H1 (cell line): ENCODE measurements around the gene CNNM3. TPM values are rescaled to one million over a fixed set of nuclear protein-coding genes. Genes with fewer than 3 reads are reported as not detected.

Experiments
- CTCF ChIA-PET: fragments of 300-600 bp; sonication (Branson Sonifier 250); formaldehyde crosslinking; loops from one replicate; lab custom pipeline; 2021; ENCODE audit not compliant: partially characterized antibody; lab: Charles Lee
- POLR2A ChIA-PET: fragments of 300-600 bp; sonication (Branson Sonifier 250); formaldehyde crosslinking; loops from one replicate; lab custom pipeline; 2021; ENCODE audit warnings: inconsistent platforms; ENCODE audit not compliant: partially characterized antibody; lab: Charles Lee
- DNase-seq, 2 experiments: peaks; one replicate each; pipeline versions ENCODE4 v3.0.0 to v3.0.0-alpha.2; 2010 to 2022; ENCODE audit warnings: low spot score in 2 of 2, low read depth in 1 of 2, mixed read lengths in 1 of 2
- FAIRE-seq: peaks from 2 replicates; lab custom pipeline; 2011; peaks lifted over from hg19 to GRCh38; lab: Jason Lieb, UNC
- H2AFZ ChIP-seq: 2 replicates; pipeline ENCODE4 v1.8.1; 2012; ENCODE audit warnings: low read length, inconsistent platforms
- H2AK5ac ChIP-seq: 2 replicates; pipeline ENCODE4 v1.6.1; 2013; ENCODE audit warnings: low read depth, low read length
- H2BK120ac ChIP-seq: replicated peaks from 2 replicates; pipeline ENCODE3; 2013; ENCODE audit warnings: low read depth, low read length, inconsistent platforms
- H2BK12ac ChIP-seq: 2 replicates; pipeline ENCODE4 v1.6.1; 2013; ENCODE audit warnings: low read depth, low read length
- H2BK15ac ChIP-seq: 2 replicates; pipeline ENCODE4 v1.6.1; 2013; ENCODE audit warnings: low read length
- H2BK20ac ChIP-seq: 2 replicates; pipeline ENCODE4 v1.6.1; 2013; ENCODE audit warnings: low read length
- H2BK5ac ChIP-seq: 2 replicates; pipeline ENCODE4 v1.6.1; 2013; ENCODE audit warnings: low read depth, low read length
- H3K14ac ChIP-seq: 2 replicates; pipeline ENCODE4 v1.6.1; 2013; ENCODE audit warnings: inconsistent platforms; ENCODE audit not compliant: insufficient read length
- H3K18ac ChIP-seq: 2 replicates; pipeline ENCODE4 v1.6.1; 2013; ENCODE audit warnings: low read length; ENCODE audit errors: extremely low read depth
- H3K23ac ChIP-seq: 2 replicates; pipeline ENCODE4 v1.6.1; 2013; ENCODE audit warnings: inconsistent platforms; ENCODE audit not compliant: insufficient read length
- H3K23me2 ChIP-seq: 2 replicates; pipeline ENCODE4 v1.6.1; 2013; ENCODE audit warnings: low read depth, low read length
- H3K27ac ChIP-seq: 2 replicates; pipeline ENCODE4 v1.6.1; 2011; ENCODE audit warnings: low read depth, low read length, inconsistent platforms
- H3K27me3 ChIP-seq, 4 experiments: replicated peaks in 1 of 4; 1 replicate in 1 of 4; 2 replicates in 3 of 4; pipeline versions ENCODE4 v1.6.1 to v1.8.1; 2011 to 2013; ENCODE audit warnings: low read length in 3 of 4, mild to moderate bottlenecking in 3 of 4, inconsistent platforms in 2 of 4, mixed read lengths in 2 of 4, moderate library complexity in 1 of 4; ENCODE audit not compliant: control insufficient read depth in 3 of 4, insufficient read depth in 3 of 4; ENCODE audit errors: extremely low read depth in 1 of 4
- H3K36me3 ChIP-seq, 4 experiments: 2 replicates each; pipeline versions ENCODE4 v1.6.1 to v1.8.1; 2011 to 2013; ENCODE audit warnings: mild to moderate bottlenecking in 4 of 4, low read length in 3 of 4, moderate library complexity in 2 of 4, control low read depth in 1 of 4, inconsistent platforms in 1 of 4; ENCODE audit not compliant: insufficient read depth in 4 of 4, control insufficient read depth in 2 of 4
- H3K4ac ChIP-seq: replicated peaks from 2 replicates; pipeline ENCODE3; 2013; ENCODE audit warnings: low read length, low read depth, mixed read lengths, inconsistent platforms; ENCODE audit not compliant: insufficient read length
- H3K4me1 ChIP-seq, 4 experiments: replicated peaks in 1 of 4; 1 replicate in 1 of 4; 2 replicates in 3 of 4; pipeline versions ENCODE4 v1.6.1 to v1.8.1; 2011 to 2013; ENCODE audit warnings: low read length in 3 of 4, inconsistent platforms in 2 of 4, mixed read lengths in 1 of 4; ENCODE audit not compliant: insufficient read depth in 4 of 4, control insufficient read depth in 3 of 4
- H3K4me2 ChIP-seq, 2 experiments: 2 replicates each; pipeline versions ENCODE4 v1.6.1 to v1.8.1; 2011 to 2013; ENCODE audit warnings: low read depth in 2 of 2, low read length in 2 of 2, control low read depth in 1 of 2, inconsistent platforms in 1 of 2, mild to moderate bottlenecking in 1 of 2; ENCODE audit not compliant: insufficient read depth in 1 of 2
- H3K4me3 ChIP-seq, 4 experiments: fragments of 200-600, 300-600 bp in 1 of 4; sonication (generic), shearing (Covaris generic), sonication (Bioruptor Twin) in 1 of 4; 2 replicates each; pipeline versions ENCODE4 v1.5.1 to v1.8.1; 2011 to 2016; ENCODE audit warnings: low read length in 4 of 4, low read depth in 3 of 4, control low read depth in 2 of 4, inconsistent platforms in 2 of 4, mild to moderate bottlenecking in 2 of 4, mixed read lengths in 1 of 4, moderate library complexity in 1 of 4; ENCODE audit not compliant: insufficient read depth in 2 of 4; ENCODE audit errors: extremely low read depth in 1 of 4
- H3K56ac ChIP-seq: replicated peaks from 2 replicates; pipeline ENCODE3; 2013; ENCODE audit warnings: low read depth, mild to moderate bottlenecking, mixed read lengths, low read length, inconsistent platforms; ENCODE audit not compliant: insufficient read length
- H3K79me1 ChIP-seq: 2 replicates; pipeline ENCODE4 v1.6.1; 2013; ENCODE audit warnings: low read depth, low read length, control low read depth
- H3K79me2 ChIP-seq, 2 experiments: 2 replicates each; pipeline versions ENCODE4 v1.6.1 to v1.8.1; 2012 to 2013; ENCODE audit warnings: low read length in 2 of 2, mild to moderate bottlenecking in 2 of 2, inconsistent platforms in 1 of 2; ENCODE audit not compliant: insufficient read depth in 2 of 2, control insufficient read depth in 1 of 2
- H3K9ac ChIP-seq, 4 experiments: replicated peaks in 1 of 4; 1 replicate in 1 of 4; 2 replicates in 3 of 4; pipeline versions ENCODE4 v1.6.1 to v1.8.1; 2011 to 2013; ENCODE audit warnings: low read depth in 3 of 4, low read length in 3 of 4, control low read depth in 2 of 4, mild to moderate bottlenecking in 2 of 4, moderate library complexity in 2 of 4, inconsistent platforms in 1 of 4; ENCODE audit errors: extremely low read depth in 1 of 4
- H3K9me3 ChIP-seq, 2 experiments: 2 replicates each; pipeline versions ENCODE4 v1.6.1 to v1.8.1; 2012 to 2013; ENCODE audit warnings: mild to moderate bottlenecking in 2 of 2, moderate library complexity in 2 of 2, control low read depth in 1 of 2, inconsistent platforms in 1 of 2, low read depth in 1 of 2, low read length in 1 of 2, mixed read lengths in 1 of 2; ENCODE audit not compliant: insufficient read depth in 2 of 2
- H4K20me1 ChIP-seq, 2 experiments: replicated peaks in 1 of 2; 2 replicates each; pipeline versions ENCODE3 to v1.8.1; 2011 to 2013; ENCODE audit warnings: inconsistent platforms in 2 of 2, low read length in 2 of 2, mild to moderate bottlenecking in 1 of 2; ENCODE audit not compliant: insufficient read depth in 2 of 2, control insufficient read depth in 1 of 2
- H4K5ac ChIP-seq: 2 replicates; pipeline ENCODE4 v1.6.1; 2013; ENCODE audit warnings: low read length, low read depth, mixed read lengths, inconsistent platforms; ENCODE audit not compliant: insufficient read length
- H4K8ac ChIP-seq: 2 replicates; pipeline ENCODE4 v1.8.0; 2013; ENCODE audit warnings: mild to moderate bottlenecking, moderate library complexity, low read length, inconsistent platforms; ENCODE audit not compliant: insufficient read depth; ENCODE audit errors: extremely low read depth
- H4K91ac ChIP-seq: replicated peaks from 2 replicates; pipeline ENCODE3; 2013; ENCODE audit warnings: low read length, mixed read lengths, inconsistent platforms; ENCODE audit not compliant: insufficient read length
- BACH1 ChIP-seq: IDR thresholded peaks from 2 replicates; pipeline ENCODE4 v1.6.1; 2012; ENCODE audit warnings: low read length, improper control_type of control experiment
- CHD2 ChIP-seq: IDR thresholded peaks from 2 replicates; pipeline ENCODE4 v1.6.1; 2012; ENCODE audit warnings: low read length, improper control_type of control experiment
- HDAC2 ChIP-seq, 2 experiments: fragments of 300-600 bp in 1 of 2; sonication (generic) in 1 of 2; IDR thresholded peaks; 2 replicates each; pipeline ENCODE4 v1.6.1; 2011 to 2012; ENCODE audit warnings: low read depth in 2 of 2, low read length in 2 of 2, mild to moderate bottlenecking in 2 of 2, moderate library complexity in 2 of 2, borderline replicate concordance in 1 of 2, inconsistent platforms in 1 of 2
- KDM1A ChIP-seq: fragments of 200-600, 300-600 bp; sonication (generic); IDR thresholded peaks from 2 replicates; pipeline ENCODE4 v1.7.1; 2016; ENCODE audit warnings: mild to moderate bottlenecking, low read length, borderline replicate concordance
- NANOG ChIP-seq: IDR thresholded peaks from 2 replicates; pipeline ENCODE4 v1.6.1; 2011; ENCODE audit warnings: low read length, low read depth, mild to moderate bottlenecking, inconsistent platforms; ENCODE audit not compliant: insufficient read depth, poor library complexity, severe bottlenecking
- SIN3A ChIP-seq, 2 experiments: IDR thresholded peaks in 1 of 2; conservative IDR thresholded peaks in 1 of 2; 2 replicates each; pipeline ENCODE4 v1.6.1; 2011 to 2012; ENCODE audit warnings: low read length in 2 of 2, improper control_type of control experiment in 1 of 2, low read depth in 1 of 2, mild to moderate bottlenecking in 1 of 2
- ZNF274 ChIP-seq: IDR thresholded peaks from 2 replicates; pipeline ENCODE4 v1.7.0; 2012; ENCODE audit warnings: low read length, borderline replicate concordance; ENCODE audit errors: extremely low read depth
- WGBS, 2 experiments: shearing (Covaris generic) in 1 of 2; methylation state at CpG; one replicate each; pipeline versions ENCODE4 v1.1.6 to v1.1.7; 2013 to 2015; ENCODE audit warnings: low lambda C conversion rate in 2 of 2, mixed read lengths in 2 of 2, inconsistent platforms in 1 of 2, low coverage in 1 of 2, missing lambda C conversion rate in 1 of 2; ENCODE audit not compliant: insufficient replicate concordance in 2 of 2, insufficient coverage in 1 of 2, insufficient read length in 1 of 2; ENCODE audit errors: extremely low coverage in 1 of 2, missing lambda C conversion rate in 1 of 2; 5-methylcytosine and 5-hydroxymethylcytosine counted together
- polyA plus RNA-seq, 7 experiments: library from polyadenylated mRNA; depleted of rRNA in 3 of 7; stranded (reverse) in 5 of 7; unstranded in 2 of 7; fragments of >200 nt in 5 of 7; fragments of 200-250 nt in 2 of 7; gene quantifications; 1 replicate in 5 of 7; 2 replicates in 1 of 7; 4 replicates in 1 of 7; pipeline versions ENCODE4 v1.2.1 to v1.2.3, GENCODE V29; 2011 to 2013; ENCODE audit warnings: missing spikeins in 2 of 7, mixed read lengths in 2 of 7
- total RNA-seq: library from RNA; stranded (reverse); fragmentation: NEBNext Ultra II Directional; extraction: Animal tissue kit (Norgen Biotek cat#: 25700); gene quantifications from 2 replicates; pipeline ENCODE4 v1.2.1, GENCODE V29; 2021
- TF ChIP-seq, protein P1 (sequence below), 3 experiments: IDR thresholded peaks; 1 replicate in 2 of 3; 2 replicates in 1 of 3; pipeline versions ENCODE4 v1.5.1 to v1.6.1; 2011; ENCODE audit warnings: low read length in 3 of 3, mild to moderate bottlenecking in 3 of 3, inconsistent platforms in 2 of 3, low read depth in 1 of 3, moderate library complexity in 1 of 3; ENCODE audit not compliant: insufficient read depth in 1 of 3; ENCODE audit errors: control extremely low read depth in 1 of 3

The CNNM3 gene
- total and polyA plus RNA-seq, 2 of the 8 experiments (the other 6 are each of a cell fraction or from before 2014, with no cell fraction given) = 29.1 to 29.2 TPM

DNA sequence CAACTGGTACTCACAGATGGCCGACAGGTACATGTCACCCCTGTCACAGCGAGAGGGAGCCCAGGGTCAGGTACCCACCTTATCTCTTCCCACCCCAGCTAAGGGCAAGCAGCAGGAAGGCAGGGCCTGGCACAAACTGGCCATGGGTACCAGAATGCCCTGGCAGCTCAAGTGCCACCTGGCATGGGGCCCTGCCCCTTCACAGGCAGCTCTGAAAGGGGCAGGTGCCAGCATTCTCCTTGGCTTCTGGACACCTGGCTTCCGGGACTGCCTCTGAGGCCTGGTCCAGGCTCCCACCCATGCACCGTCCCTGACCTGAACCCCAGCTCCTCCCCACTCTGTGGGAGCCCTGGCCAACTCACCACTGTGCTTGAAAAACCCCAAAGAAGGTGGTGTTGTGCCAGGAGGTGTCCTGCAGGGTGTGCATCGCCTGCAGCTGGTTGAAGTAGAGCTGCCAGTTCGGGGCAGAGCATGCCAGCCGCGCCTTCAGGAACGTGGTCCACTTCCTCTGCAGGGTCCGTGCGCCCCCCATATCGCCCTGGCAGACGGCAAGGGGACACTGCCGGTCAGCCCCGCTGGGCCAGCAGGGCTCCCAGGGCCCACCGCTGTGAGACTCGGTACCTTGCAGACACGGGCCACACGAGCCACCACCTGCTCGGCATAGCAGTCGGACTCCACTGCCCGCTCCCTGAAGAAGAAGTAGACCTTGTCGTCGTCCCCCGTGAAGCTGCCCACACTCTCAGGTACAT lies 48.4 kb downstream of the CNNM3 start:
- peaks cover 34 to 72% (median 55%) of the 10 kb centered on the region in 4 experiments for H3K36me3 ChIP-seq
- no peak overlapping the region for H3K4me3 ChIP-seq
- POLR2A ChIA-PET = interaction anchor here (0.7 to 2.9 kb wide), 5 partner anchors 14 to 90 kb away, joined by 3 to 9 read pairs (median 5); no protein-coding TSS in a partner anchor
- no peak overlapping the region for H2BK120ac ChIP-seq
- no peak overlapping the region for H4K8ac ChIP-seq
- no peak overlapping the region for H3K23ac ChIP-seq
- CTCF ChIA-PET = interaction anchor here (0.7 to 6.1 kb wide), 13 partner anchors 10 to 97 kb away, joined by 3 to 47 read pairs (median 4); no protein-coding TSS in a partner anchor
- H4K91ac ChIP-seq = no peak overlapping the region
- H3K56ac ChIP-seq = no peak overlapping the region
- FAIRE-seq (no peak), DNase-seq (no peak)
- H3K4me1 ChIP-seq = peaks cover 0 to 12% (median 7%) of the 10 kb centered on the region in 4 experiments; a peak in 5 of 7 replicates
- H4K20me1 ChIP-seq = peaks cover 14 to 29% of the 10 kb centered on the region in 2 experiments
- no peak overlapping the region for H3K9ac ChIP-seq
- H3K4me2 ChIP-seq = no peak overlapping the region
- no peak overlapping the region for H3K27ac ChIP-seq
- WGBS, 2 experiments = 93% methylated on average over 22 of the region's 25 CpGs; no CpG with 5 or more reads in 1 of the 2 experiments
- no peak overlapping the region for H2AK5ac ChIP-seq
- no peak overlapping the region for H3K4ac ChIP-seq
- H3K14ac ChIP-seq = no peak overlapping the region
- H2AFZ ChIP-seq = no peak overlapping the region
- no peak overlapping the region for H4K5ac ChIP-seq
- H2BK12ac ChIP-seq = no peak overlapping the region
- H3K27me3 ChIP-seq = no peaks in the 10 kb centered on the region
- H2BK20ac ChIP-seq = no peak overlapping the region
- no peak overlapping the region for H2BK15ac ChIP-seq
- H3K79me2 ChIP-seq = peaks cover 4 to 36% of the 10 kb centered on the region in 2 experiments
- H3K18ac ChIP-seq = no peak overlapping the region
- no peak overlapping the region for H2BK5ac ChIP-seq
- peaks cover 9% of the 10 kb centered on the region for H3K23me2 ChIP-seq
- H3K9me3 ChIP-seq = no peaks in the 10 kb centered on the region
- peaks cover 16% of the 10 kb centered on the region for H3K79me1 ChIP-seq
- TF ChIP-seq BACH1 (no peak), KDM1A (no peak), HDAC2 (IDR thresholded peaks at IDR 0.05; ENCODE audit: borderline replicate concordance in 1 of 2, low read depth in 2 of 2, low read length in 2 of 2) (no peak), CHD2 (no peak), NANOG (no peak), SIN3A (conservative IDR thresholded peaks at IDR 0.05 in 1 of 2, IDR thresholded peaks at IDR 0.05 in 1 of 2; ENCODE audit: low read depth in 1 of 2, low read length in 2 of 2) (no peak), ZNF274 (no peak)
- TF ChIP-seq, protein P1, sequence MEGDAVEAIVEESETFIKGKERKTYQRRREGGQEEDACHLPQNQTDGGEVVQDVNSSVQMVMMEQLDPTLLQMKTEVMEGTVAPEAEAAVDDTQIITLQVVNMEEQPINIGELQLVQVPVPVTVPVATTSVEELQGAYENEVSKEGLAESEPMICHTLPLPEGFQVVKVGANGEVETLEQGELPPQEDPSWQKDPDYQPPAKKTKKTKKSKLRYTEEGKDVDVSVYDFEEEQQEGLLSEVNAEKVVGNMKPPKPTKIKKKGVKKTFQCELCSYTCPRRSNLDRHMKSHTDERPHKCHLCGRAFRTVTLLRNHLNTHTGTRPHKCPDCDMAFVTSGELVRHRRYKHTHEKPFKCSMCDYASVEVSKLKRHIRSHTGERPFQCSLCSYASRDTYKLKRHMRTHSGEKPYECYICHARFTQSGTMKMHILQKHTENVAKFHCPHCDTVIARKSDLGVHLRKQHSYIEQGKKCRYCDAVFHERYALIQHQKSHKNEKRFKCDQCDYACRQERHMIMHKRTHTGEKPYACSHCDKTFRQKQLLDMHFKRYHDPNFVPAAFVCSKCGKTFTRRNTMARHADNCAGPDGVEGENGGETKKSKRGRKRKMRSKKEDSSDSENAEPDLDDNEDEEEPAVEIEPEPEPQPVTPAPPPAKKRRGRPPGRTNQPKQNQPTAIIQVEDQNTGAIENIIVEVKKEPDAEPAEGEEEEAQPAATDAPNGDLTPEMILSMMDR (IDR thresholded peaks at IDR 0.05; ENCODE audit: control extremely low read depth in 1 of 3, insufficient read depth in 1 of 3, low read depth in 1 of 3, low read length in 3 of 3) = no peak
